Panc1 (cell line): ENCODE data around the gene MMP19. TPM values are rescaled to one million over a fixed set of nuclear protein-coding genes. Genes with fewer than 3 reads are reported as not detected.

Source experiments
- ATAC-seq: fragments of 200-7000 bp; cut with Tn5 transposase; 2 replicates; pipeline ENCODE4 v1.9.1; 2020; ENCODE audit warnings: mild to moderate bottlenecking, moderate library complexity
- BruUV-seq: library from RNA; stranded (reverse); fragments of 400-500 nt; replicated peaks from 2 replicates; lab custom pipeline; 2021; lab: Mats Ljungman, UMichigan
- CTCF ChIA-PET: fragments of 300-600 bp; sonication (Branson Sonifier 250); formaldehyde crosslinking; loops from one replicate; lab custom pipeline; 2022; ENCODE audit warnings: antibody characterized with exemption; lab: Charles Lee
- POLR2A ChIA-PET: fragments of 300-600 bp; sonication (Branson Sonifier 250); formaldehyde crosslinking; loops from one replicate; lab custom pipeline; 2022; ENCODE audit warnings: antibody characterized with exemption; lab: Charles Lee
- DNase-seq: peaks from one replicate; pipeline ENCODE4 v3.0.0-alpha.2; 2010; ENCODE audit warnings: low read depth, low spot score
- H3K27ac ChIP-seq: 2 replicates; pipeline ENCODE4 v1.5.1; 2011; ENCODE audit warnings: mild to moderate bottlenecking, low read length, inconsistent platforms
- H3K27me3 ChIP-seq: fragments of 200-500 bp; sonication (Bioruptor generic); 2 replicates; pipeline ENCODE4 v1.6.0; 2014; ENCODE audit warnings: low read length, inconsistent platforms; ENCODE audit not compliant: control insufficient read depth, insufficient read depth
- H3K36me3 ChIP-seq: fragments of 200-500 bp; sonication (Bioruptor generic); 2 replicates; pipeline ENCODE4 v1.5.1; 2014; ENCODE audit warnings: inconsistent platforms, mild to moderate bottlenecking, low read length, moderate library complexity; ENCODE audit not compliant: control insufficient read depth, insufficient read depth
- H3K4me1 ChIP-seq: 2 replicates; pipeline ENCODE4 v1.5.1; 2011; ENCODE audit warnings: inconsistent platforms, mild to moderate bottlenecking, low read length, moderate library complexity; ENCODE audit not compliant: control insufficient read depth, insufficient read depth
- H3K4me3 ChIP-seq, 2 experiments: 2 replicates each; pipeline ENCODE4 v1.5.1; 2011 to 2012; ENCODE audit warnings: low read depth in 2 of 2, low read length in 2 of 2, mild to moderate bottlenecking in 2 of 2, inconsistent platforms in 1 of 2, moderate library complexity in 1 of 2
- H3K9me3 ChIP-seq: fragments of 200-500 bp; sonication (Bioruptor generic); 2 replicates; pipeline ENCODE4 v1.5.1; 2014; ENCODE audit warnings: low read depth, mild to moderate bottlenecking, inconsistent platforms, low read length, moderate library complexity; ENCODE audit not compliant: control insufficient read depth, insufficient read depth
- REST ChIP-seq, 2 experiments: IDR thresholded peaks; 2 replicates each; pipeline ENCODE4 v1.6.1; 2011 to 2012; ENCODE audit warnings: low read depth in 2 of 2, control low read depth in 1 of 2, low read length in 1 of 2, mild to moderate bottlenecking in 1 of 2, moderate library complexity in 1 of 2; ENCODE audit not compliant: insufficient read depth in 1 of 2
- SIN3A ChIP-seq: IDR thresholded peaks from 2 replicates; pipeline ENCODE4 v1.6.1; 2012; ENCODE audit warnings: low read depth, mild to moderate bottlenecking, low read length, moderate library complexity, borderline replicate concordance; ENCODE audit not compliant: insufficient read depth
- TCF7L2 ChIP-seq: IDR thresholded peaks from 2 replicates; pipeline ENCODE4 v1.6.1; 2011; ENCODE audit warnings: mild to moderate bottlenecking, low read depth, low read length, inconsistent platforms
- in situ Hi-C: cut with HindIII; loops from 2 replicates; pipeline ENCODE4 v1.10.0; 2016; ENCODE audit warnings: low sequenced_read_pairs, low pct_unique_long_range_greater_than_20kb
- intact Hi-C: fragments of 100-400 bp; cut with micrococcal nuclease; formaldehyde crosslinking; loops from one replicate; pipeline ENCODE4 v1.10.0; 2022; ENCODE audit not compliant: unreplicated experiment
- total RNA-seq: library from RNA; stranded (reverse); gene quantifications from one replicate; pipeline ENCODE4 v1.2.1, GENCODE V29; 2021; ENCODE audit not compliant: unreplicated experiment
- TF ChIP-seq, protein P1 (sequence below): fragments of 450-650 bp; IDR thresholded peaks from 2 replicates; pipeline ENCODE4 v1.5.1; 2017; ENCODE audit warnings: mild to moderate bottlenecking

The MMP19 gene
- total RNA-seq, 1 experiment from 2014 or later, result 0.05 TPM

GRCh38 chr12:55827806-55828205 is 14.9 kb downstream of the MMP19 start:
- Histone ChIP-seq H3K27ac (peak overlapping the region; percentile 96), H3K4me1 (peaks cover 24% of the 10 kb centered on the region), H3K27me3 (no peaks in the 10 kb centered on the region), H3K4me3 (peak overlapping the region; percentile 75 to 92; a peak in 3 of 4 replicates), H3K9me3 (no peaks in the 10 kb centered on the region), H3K36me3 (peaks cover 6% of the 10 kb centered on the region; the same call in 1 of the 2 replicates)
- ATAC-seq (no peak), DNase-seq (no peak)
- BruUV-seq, result TSS peak; percentile 79
- intact Hi-C loops, result loop anchor here (2.0 kb wide), 1 partner anchor 99 kb away; the partner anchor contains the start of gene PYM1
- TF ChIP-seq TCF7L2 (no peak), REST (IDR thresholded peaks at IDR 0.05; ENCODE audit: insufficient read depth in 1 of 2, low read depth in 2 of 2, low read length in 1 of 2) (no peak)
- TF ChIP-seq, protein P1, sequence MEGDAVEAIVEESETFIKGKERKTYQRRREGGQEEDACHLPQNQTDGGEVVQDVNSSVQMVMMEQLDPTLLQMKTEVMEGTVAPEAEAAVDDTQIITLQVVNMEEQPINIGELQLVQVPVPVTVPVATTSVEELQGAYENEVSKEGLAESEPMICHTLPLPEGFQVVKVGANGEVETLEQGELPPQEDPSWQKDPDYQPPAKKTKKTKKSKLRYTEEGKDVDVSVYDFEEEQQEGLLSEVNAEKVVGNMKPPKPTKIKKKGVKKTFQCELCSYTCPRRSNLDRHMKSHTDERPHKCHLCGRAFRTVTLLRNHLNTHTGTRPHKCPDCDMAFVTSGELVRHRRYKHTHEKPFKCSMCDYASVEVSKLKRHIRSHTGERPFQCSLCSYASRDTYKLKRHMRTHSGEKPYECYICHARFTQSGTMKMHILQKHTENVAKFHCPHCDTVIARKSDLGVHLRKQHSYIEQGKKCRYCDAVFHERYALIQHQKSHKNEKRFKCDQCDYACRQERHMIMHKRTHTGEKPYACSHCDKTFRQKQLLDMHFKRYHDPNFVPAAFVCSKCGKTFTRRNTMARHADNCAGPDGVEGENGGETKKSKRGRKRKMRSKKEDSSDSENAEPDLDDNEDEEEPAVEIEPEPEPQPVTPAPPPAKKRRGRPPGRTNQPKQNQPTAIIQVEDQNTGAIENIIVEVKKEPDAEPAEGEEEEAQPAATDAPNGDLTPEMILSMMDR, result no peak
- POLR2A ChIA-PET, result no interaction called here
- in situ Hi-C loops, result no loop called here
- CTCF ChIA-PET, result no interaction called here

DNA sequence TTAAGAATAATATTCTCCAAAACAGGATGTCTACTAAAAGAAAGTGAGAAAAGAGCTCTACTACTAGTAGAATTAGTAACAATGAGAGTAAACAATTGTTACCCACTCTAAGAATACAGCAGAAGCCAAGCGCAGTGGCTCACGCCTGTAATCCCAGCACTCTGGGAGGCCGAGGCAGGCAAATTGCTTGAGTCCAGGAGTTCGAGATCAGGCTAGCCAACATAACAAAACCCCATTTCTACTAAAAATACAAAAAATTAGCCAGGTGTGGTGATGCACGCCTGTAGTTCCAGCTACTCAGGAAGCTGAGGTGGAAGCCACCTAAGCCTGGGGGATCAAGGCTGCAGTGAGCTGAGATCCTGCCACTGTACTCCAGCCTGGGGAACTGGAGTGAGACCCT is 18.0 kb downstream of the MMP19 start:
- Histone ChIP-seq H3K27ac (peak overlapping the region; percentile 36; the same call in 1 of the 2 replicates), H3K9me3 (no peaks in the 10 kb centered on the region), H3K36me3 (peaks cover 9% of the 10 kb centered on the region; the same call in 1 of the 2 replicates), H3K27me3 (no peaks in the 10 kb centered on the region), H3K4me3 (no peak overlapping the region; a peak in 1 of 4 replicates), H3K4me1 (peaks cover 17% of the 10 kb centered on the region)
- TF ChIP-seq TCF7L2 (no peak), SIN3A (no peak)
- in situ Hi-C loops, result no loop called here
- DNase-seq, result no peak
- no peak for ATAC-seq
- BruUV-seq, result no TSS peak
- CTCF ChIA-PET, result interaction anchor here (0.6 kb wide), 1 partner anchor 59 kb away, joined by 6 read pairs; no protein-coding TSS in a partner anchor
- POLR2A ChIA-PET, result interaction anchor here (0.6 to 0.7 kb wide), 2 partner anchors 21 to 82 kb away, joined by 3 to 12 read pairs; no protein-coding TSS in a partner anchor
- intact Hi-C loops, result no loop called here

GRCh38 chr12:55823419-55823818 is 19.3 kb downstream of the MMP19 start:
- Histone ChIP-seq H3K4me3 (no peak overlapping the region), H3K36me3 (peaks cover 17% of the 10 kb centered on the region; the same call in 1 of the 2 replicates), H3K27me3 (no peaks in the 10 kb centered on the region), H3K9me3 (no peaks in the 10 kb centered on the region), H3K4me1 (peaks cover 22% of the 10 kb centered on the region), H3K27ac (no peak overlapping the region)
- in situ Hi-C loops, result no loop called here
- DNase-seq, result no peak
- TF ChIP-seq REST (IDR thresholded peaks at IDR 0.05; ENCODE audit: insufficient read depth in 1 of 2, low read depth in 2 of 2, low read length in 1 of 2) (no peak), TCF7L2 (no peak), SIN3A (no peak)
- no peak for ATAC-seq
- BruUV-seq, result no TSS peak
- ChIA-PET POLR2A (interaction anchor here (0.6 to 0.8 kb wide), 2 partner anchors 103 to 130 kb away, joined by 9 to 13 read pairs; no protein-coding TSS in a partner anchor), CTCF (no interaction called here)
- intact Hi-C loops, result no loop called here
